HG03280 (cell line): ENCODE measurements around the gene SCARF1.
"Not testable (repeated sequence)": the region's sequence is repeated elsewhere in the genome, so short reads cannot be mapped to it uniquely, and the experiment has no call there.

ENCODE experiments used
- ATAC-seq: cut with Tn5 transposase; IDR thresholded peaks from one replicate; pipeline ENCODE4 v1.9.1; 2021; ENCODE audit warnings: mild to moderate bottlenecking, moderate library complexity; ENCODE audit not compliant: unreplicated experiment

SCARF1 gene

GRCh38 chr17:1645207-1646171 is at the start of gene SCARF1:
SCARF1 (minus strand) TSS chr17:1645732; CDS start chr17:1645697, 35 bp downstream.
- no peak for ATAC-seq

GRCh38 chr17:1693339-1693738 is 47.8 kb upstream of the SCARF1 start:
- ATAC-seq = no peak

GRCh38 chr17:1690544-1691221 is 45.2 kb upstream of the SCARF1 start:
- ATAC-seq = no peak

- not testable (repeated sequence) for ATAC-seq
These were observed 42.9 kb upstream of the SCARF1 start for GRCh38 chr17:1688405-1688804.

GRCh38 chr17:1686086-1686485 is 40.6 kb upstream of the SCARF1 start:
- ATAC-seq = no peak

GRCh38 chr17:1684378-1685189 is 39.1 kb upstream of the SCARF1 start, which contains the start of gene PRPF8:
PRPF8 (minus strand) TSS chr17:1684867; CDS start chr17:1684571, 296 bp downstream.
- peak; percentile 99 for ATAC-seq

- no peak for ATAC-seq
These were observed 37.9 kb upstream of the SCARF1 start for GRCh38 chr17:1683459-1683858.

GRCh38 chr17:1676401-1676800 is 30.9 kb upstream of the SCARF1 start:
- ATAC-seq = no peak

- ATAC-seq = no peak
These were observed 27.7 kb upstream of the SCARF1 start for GRCh38 chr17:1673041-1673785.

- ATAC-seq = not testable (repeated sequence)
These were observed 18.4 kb upstream of the SCARF1 start for GRCh38 chr17:1663934-1664333.

GRCh38 chr17:1661045-1661444 is 15.5 kb upstream of the SCARF1 start:
- ATAC-seq = no peak

- ATAC-seq = no peak
These were observed 12.6 kb upstream of the SCARF1 start for GRCh38 chr17:1658100-1658499.

GRCh38 chr17:1653735-1654134 is 8.2 kb upstream of the SCARF1 start:
- ATAC-seq = no peak

GRCh38 chr17:1652794-1653193 is 7.3 kb upstream of the SCARF1 start:
- not testable (repeated sequence) for ATAC-seq

GRCh38 chr17:1651559-1651844 is 6.0 kb upstream of the SCARF1 start:
- ATAC-seq = no peak

- no peak for ATAC-seq
These were observed 5.4 kb upstream of the SCARF1 start for GRCh38 chr17:1650731-1651558.

GRCh38 chr17:1649844-1650501 is 4.4 kb upstream of the SCARF1 start, which contains the start of gene RILP:
RILP (minus strand) TSS chr17:1649866; CDS start chr17:1649804, 62 bp downstream.
- ATAC-seq = no peak

- peak; percentile 68 for ATAC-seq
These were observed 3.7 kb upstream of the SCARF1 start for GRCh38 chr17:1648963-1649843.
